SU-DHL-6 (cell line): Measurements from ENCODE around the gene OR2T2.
"Not testable (repeated sequence)": the region's sequence is repeated elsewhere in the genome, so short reads cannot be mapped to it uniquely, and the experiment has no call there.

Experiments
- H2AFZ ChIP-seq: fragments of 200-600 bp; sonication (generic); 2 replicates; pipeline ENCODE4 v1.6.1; 2014; ENCODE audit warnings: low read depth, mild to moderate bottlenecking, moderate library complexity, mixed read lengths, antibody characterized with exemption, low read length; ENCODE audit not compliant: severe bottlenecking
- H3F3A ChIP-seq: fragments of 200-600 bp; shearing (Covaris generic); 2 replicates; pipeline ENCODE4 v1.6.0; 2016; ENCODE audit warnings: antibody characterized with exemption, mild to moderate bottlenecking; ENCODE audit not compliant: insufficient read depth
- H3K27ac ChIP-seq: fragments of 200-600 bp; sonication (generic); 2 replicates; pipeline ENCODE4 v1.5.1; 2016; ENCODE audit warnings: low read depth, mild to moderate bottlenecking, low read length, moderate library complexity, mixed read lengths
- H3K27me3 ChIP-seq: fragments of 200-600 bp; sonication (generic), shearing (Covaris generic); 2 replicates; pipeline ENCODE4 v1.6.0; 2014; ENCODE audit warnings: mild to moderate bottlenecking, low read length
- H3K36me3 ChIP-seq: fragments of 200-600 bp; sonication (generic); 2 replicates; pipeline ENCODE4 v1.6.1; 2014; ENCODE audit warnings: mild to moderate bottlenecking, low read length, mixed read lengths
- H3K4me2 ChIP-seq: fragments of 300-600, 200-600 bp; shearing (Covaris generic), sonication (generic); 2 replicates; pipeline ENCODE4 v1.6.0; 2014; ENCODE audit warnings: low read length, low read depth, mild to moderate bottlenecking; ENCODE audit not compliant: poor library complexity, severe bottlenecking
- H3K4me3 ChIP-seq: fragments of 200-600 bp; sonication (generic); 2 replicates; pipeline ENCODE4 v1.5.1; 2014; ENCODE audit warnings: antibody characterized with exemption, low read length, mild to moderate bottlenecking, mixed read lengths; ENCODE audit not compliant: insufficient read depth, poor library complexity, severe bottlenecking
- H3K79me2 ChIP-seq: fragments of 200-600 bp; sonication (generic); 2 replicates; pipeline ENCODE4 v1.6.1; 2014; ENCODE audit warnings: mild to moderate bottlenecking, low read length, moderate library complexity; ENCODE audit not compliant: insufficient read depth
- H3K9ac ChIP-seq: fragments of 200-600 bp; sonication (generic); 2 replicates; pipeline ENCODE4 v1.7.0; 2014; ENCODE audit warnings: mild to moderate bottlenecking, low read length
- H3K9me2 ChIP-seq: fragments of 200-600 bp; sonication (generic); replicated peaks from 2 replicates; pipeline ENCODE4 v1.6.1; 2014; ENCODE audit warnings: low read length; ENCODE audit not compliant: insufficient read depth
- H3K9me3 ChIP-seq: fragments of 200-600 bp; sonication (generic); 2 replicates; pipeline ENCODE4 v1.6.1; 2014; ENCODE audit warnings: low read length, mixed read lengths; ENCODE audit not compliant: insufficient read depth
- H4K20me1 ChIP-seq: fragments of 200-600 bp; sonication (generic); 2 replicates; pipeline ENCODE4 v1.6.1; 2014; ENCODE audit warnings: low read depth, mild to moderate bottlenecking, antibody characterized with exemption, low read length, moderate library complexity, mixed read lengths

Gene OR2T2

GRCh38 chr1:248448409-248449074, 3.1 kb downstream of the OR2T2 start:
- H3K36me3 ChIP-seq, H3K9ac ChIP-seq, H3K27ac ChIP-seq, H2AFZ ChIP-seq, H3F3A ChIP-seq, H3K9me3 ChIP-seq, H3K4me2 ChIP-seq, H4K20me1 ChIP-seq, H3K4me3 ChIP-seq, H3K9me2 ChIP-seq, H3K79me2 ChIP-seq, H3K27me3 ChIP-seq: not testable (repeated sequence)

DNA sequence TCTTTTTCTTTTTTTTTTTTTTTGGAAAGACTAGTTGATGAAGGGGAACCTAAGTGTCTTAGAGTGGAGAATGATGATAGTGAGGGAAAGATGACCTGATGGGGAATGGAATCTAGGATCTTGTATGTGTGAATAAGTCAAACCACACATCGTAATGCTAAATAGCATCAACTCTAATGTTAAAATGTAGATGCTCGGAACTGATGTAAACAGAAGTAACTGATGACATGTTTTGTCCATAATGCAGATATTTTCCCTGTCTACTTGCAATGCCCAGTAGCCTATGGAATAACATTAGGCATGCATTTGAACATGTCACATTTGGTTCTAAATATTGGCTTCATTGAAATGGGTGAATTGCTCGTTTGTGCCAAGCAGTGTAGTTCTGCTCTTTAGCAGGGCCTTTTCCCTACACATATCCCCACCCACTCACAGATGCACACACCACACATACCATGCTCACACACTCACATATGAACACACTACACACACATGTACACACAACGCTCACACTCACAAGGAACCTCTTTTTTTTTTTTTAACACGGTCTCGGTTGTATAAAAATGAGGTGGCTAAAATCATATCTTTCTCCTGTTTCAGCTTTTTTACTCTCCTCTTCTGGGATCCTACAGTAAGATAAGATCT, 4.5 kb downstream of the OR2T2 start:
- not testable (repeated sequence) for H3K27ac ChIP-seq, H4K20me1 ChIP-seq, H3K36me3 ChIP-seq, H2AFZ ChIP-seq, H3K9ac ChIP-seq, H3F3A ChIP-seq, H3K9me3 ChIP-seq, H3K4me3 ChIP-seq, H3K9me2 ChIP-seq, H3K79me2 ChIP-seq, H3K4me2 ChIP-seq, H3K27me3 ChIP-seq

- H3K27ac ChIP-seq, H3K27me3 ChIP-seq, H3F3A ChIP-seq, H3K79me2 ChIP-seq, H4K20me1 ChIP-seq, H2AFZ ChIP-seq, H3K9me2 ChIP-seq, H3K4me2 ChIP-seq, H3K36me3 ChIP-seq, H3K9me3 ChIP-seq, H3K4me3 ChIP-seq, H3K9ac ChIP-seq: not testable (repeated sequence)
These were observed 5.2 kb downstream of the OR2T2 start for GRCh38 chr1:248450466-248451145.

- not testable (repeated sequence) for H3K4me2 ChIP-seq, H3K36me3 ChIP-seq, H3K79me2 ChIP-seq, H3K9ac ChIP-seq, H2AFZ ChIP-seq, H3K27me3 ChIP-seq, H3K9me3 ChIP-seq, H4K20me1 ChIP-seq, H3K9me2 ChIP-seq, H3F3A ChIP-seq, H3K27ac ChIP-seq, H3K4me3 ChIP-seq
These were observed 8.2 kb downstream of the OR2T2 start for GRCh38 chr1:248453619-248454018.

- not testable (repeated sequence) for H3F3A ChIP-seq, H3K4me3 ChIP-seq, H3K27me3 ChIP-seq, H3K79me2 ChIP-seq, H2AFZ ChIP-seq, H3K36me3 ChIP-seq, H3K9me2 ChIP-seq, H3K9ac ChIP-seq, H3K4me2 ChIP-seq, H3K27ac ChIP-seq, H4K20me1 ChIP-seq, H3K9me3 ChIP-seq
These were observed 9.6 kb downstream of the OR2T2 start for GRCh38 chr1:248455045-248455444.

- H3K4me3 ChIP-seq, H3K9ac ChIP-seq, H3K36me3 ChIP-seq, H3K4me2 ChIP-seq, H3K9me2 ChIP-seq, H4K20me1 ChIP-seq, H3K27ac ChIP-seq, H3K9me3 ChIP-seq, H3K27me3 ChIP-seq, H3F3A ChIP-seq, H3K79me2 ChIP-seq, H2AFZ ChIP-seq: not testable (repeated sequence)
These were observed 11.2 kb downstream of the OR2T2 start for GRCh38 chr1:248456635-248457034.

GRCh38 chr1:248459117-248459516, 13.7 kb downstream of the OR2T2 start:
- not testable (repeated sequence) for H3K9me3 ChIP-seq, H3K79me2 ChIP-seq, H3K4me3 ChIP-seq, H3K9me2 ChIP-seq, H3F3A ChIP-seq, H3K4me2 ChIP-seq, H2AFZ ChIP-seq, H3K9ac ChIP-seq, H3K27ac ChIP-seq, H3K36me3 ChIP-seq, H4K20me1 ChIP-seq, H3K27me3 ChIP-seq
